K562 (cell line): Measurements from ENCODE around the gene PLCB3. TPM values are rescaled to one million over a fixed set of nuclear protein-coding genes. Genes with fewer than 3 reads are reported as not detected.

Experiments used
- BCOR ChIP-seq: fragments of 450-650 bp; IDR thresholded peaks from 2 replicates; pipeline ENCODE4 v1.6.1; 2016
- CREBBP ChIP-seq: IDR thresholded peaks from one replicate; pipeline ENCODE4 v1.6.1; 2012; ENCODE audit warnings: low read depth, mild to moderate bottlenecking, control low read depth, inconsistent platforms, low read length
- DPF2 ChIP-seq: fragments of 450-650 bp; IDR thresholded peaks from 2 replicates; pipeline ENCODE4 v1.6.1; 2016
- FOS ChIP-seq: IDR thresholded peaks from 3 replicates; pipeline ENCODE4 v1.6.1; 2011; ENCODE audit not compliant: insufficient read length; ENCODE audit errors: extremely low read depth
- GABPA ChIP-seq: fragments of 200-800 bp; sonication (Bioruptor generic); conservative IDR thresholded peaks from 2 replicates; pipeline ENCODE4 v1.6.1; 2016; ENCODE audit warnings: low read depth, missing genetic modification characterization, missing compliant biosample characterization
- HNRNPH1 ChIP-seq: fragments of 200-400 bp; formaldehyde crosslinking; optimal IDR thresholded peaks from 2 replicates; pipeline ENCODE3; 2017; ENCODE audit warnings: low read depth, mild to moderate bottlenecking, low read length, moderate library complexity
- LCOR ChIP-seq: sonication (generic); formaldehyde crosslinking; IDR thresholded peaks from 2 replicates; pipeline ENCODE4 v1.8.0; 2022; ENCODE audit warnings: mild to moderate bottlenecking, missing genetic modification reagents
- MED1 ChIP-seq: sonication (generic); formaldehyde crosslinking; IDR thresholded peaks from 2 replicates; pipeline ENCODE4 v1.8.1; 2023; ENCODE audit warnings: missing genetic modification reagents, borderline replicate concordance
- NFATC3 ChIP-seq: fragments of 450-650 bp; IDR thresholded peaks from 2 replicates; pipeline ENCODE4 v1.6.1; 2017; ENCODE audit warnings: mild to moderate bottlenecking
- NUFIP1 ChIP-seq: fragments of 450-650 bp; IDR thresholded peaks from 2 replicates; pipeline ENCODE4 v1.6.1; 2018; ENCODE audit not compliant: partially characterized antibody
- STAG1 ChIP-seq: sonication (generic); formaldehyde crosslinking; IDR thresholded peaks from 2 replicates; pipeline ENCODE4 v1.5.0; 2020; ENCODE audit warnings: missing genetic modification reagents, borderline replicate concordance
- TARDBP ChIP-seq: fragments of 450-650 bp; IDR thresholded peaks from 2 replicates; pipeline ENCODE4 v1.6.1; 2016
- YY1 ChIP-seq, 3 experiments: IDR thresholded peaks; 2 replicates each; pipeline ENCODE4 v1.6.1; 2011; ENCODE audit warnings: low read length in 2 of 3, mild to moderate bottlenecking in 2 of 3, moderate library complexity in 2 of 3, borderline replicate concordance in 1 of 3, control low read depth in 1 of 3, low read depth in 1 of 3; ENCODE audit not compliant: insufficient read depth in 3 of 3, insufficient replicate concordance in 2 of 3, control insufficient read depth in 1 of 3, insufficient read length in 1 of 3; ENCODE audit errors: extremely low read depth in 1 of 3
- ZFP36 ChIP-seq: fragments of 150-350 bp; IDR thresholded peaks from 2 replicates; pipeline ENCODE4 v1.6.1; 2018; ENCODE audit warnings: low read length, low read depth; ENCODE audit not compliant: partially characterized antibody
- ZNF165 ChIP-seq: fragments of 250-450 bp; sonication (Bioruptor Pico); IDR thresholded peaks from 2 replicates; pipeline ENCODE4 v1.4.0; 2020; ENCODE audit warnings: borderline replicate concordance
- ZNF696 ChIP-seq: fragments of 250-450 bp; sonication (Bioruptor Pico); conservative IDR thresholded peaks from 2 replicates; pipeline ENCODE4 v1.4.0; 2020; ENCODE audit warnings: mild to moderate bottlenecking, moderate library complexity
- polyA plus RNA-seq, 8 experiments: library from polyadenylated mRNA; depleted of rRNA in 4 of 8; stranded (reverse) in 5 of 8; unstranded in 3 of 8; fragments of >200 nt; fragmentation: Nextera tagmentation in 2 of 8; fragmentation: Illumina TruSeq in 1 of 8; extraction: Ambion mirVana in 2 of 8; extraction: Trizol in 1 of 8; gene quantifications; 2 replicates each; pipeline versions ENCODE4 v1.2.1 to v1.2.3, GENCODE V29; 2011 to 2014; ENCODE audit warnings: inconsistent platforms in 1 of 8, missing spikeins in 1 of 8
- total RNA-seq, 7 experiments: library from RNA; depleted of rRNA in 6 of 7; stranded (reverse); fragments of >200 nt in 6 of 7; fragmentation: Illumina TruSeq in 2 of 7; extraction: Trizol in 2 of 7; gene quantifications; 2 replicates each; pipeline versions ENCODE4 v1.2.1 to v1.2.3, GENCODE V29; 2011 to 2021; ENCODE audit warnings: low replicate concordance in 1 of 7
- TF ChIP-seq, protein P1 (sequence below), 2 experiments: fragments of 150-350 bp in 1 of 2; IDR thresholded peaks; 2 replicates each; pipeline ENCODE4 v1.6.1; 2012 to 2016; ENCODE audit warnings: low read depth in 2 of 2, low read length in 2 of 2, mild to moderate bottlenecking in 1 of 2, moderate library complexity in 1 of 2
- TF ChIP-seq, protein P2 (sequence below): sonication (generic); formaldehyde crosslinking; IDR thresholded peaks from 2 replicates; pipeline ENCODE4 v1.8.1; 2023; ENCODE audit warnings: mild to moderate bottlenecking, missing genetic modification reagents
- TF ChIP-seq, protein P3 (sequence below): conservative IDR thresholded peaks from 2 replicates; pipeline ENCODE4 v1.6.1; 2011; ENCODE audit warnings: low read depth, mild to moderate bottlenecking, low read length; ENCODE audit not compliant: control insufficient read depth

Gene PLCB3
- total and polyA plus RNA-seq, 9 of the 15 experiments (the other 6 are each of a cell fraction or from before 2014, with no cell fraction given), result 0.31 to 44.8 (median 14.6) TPM

DNA sequence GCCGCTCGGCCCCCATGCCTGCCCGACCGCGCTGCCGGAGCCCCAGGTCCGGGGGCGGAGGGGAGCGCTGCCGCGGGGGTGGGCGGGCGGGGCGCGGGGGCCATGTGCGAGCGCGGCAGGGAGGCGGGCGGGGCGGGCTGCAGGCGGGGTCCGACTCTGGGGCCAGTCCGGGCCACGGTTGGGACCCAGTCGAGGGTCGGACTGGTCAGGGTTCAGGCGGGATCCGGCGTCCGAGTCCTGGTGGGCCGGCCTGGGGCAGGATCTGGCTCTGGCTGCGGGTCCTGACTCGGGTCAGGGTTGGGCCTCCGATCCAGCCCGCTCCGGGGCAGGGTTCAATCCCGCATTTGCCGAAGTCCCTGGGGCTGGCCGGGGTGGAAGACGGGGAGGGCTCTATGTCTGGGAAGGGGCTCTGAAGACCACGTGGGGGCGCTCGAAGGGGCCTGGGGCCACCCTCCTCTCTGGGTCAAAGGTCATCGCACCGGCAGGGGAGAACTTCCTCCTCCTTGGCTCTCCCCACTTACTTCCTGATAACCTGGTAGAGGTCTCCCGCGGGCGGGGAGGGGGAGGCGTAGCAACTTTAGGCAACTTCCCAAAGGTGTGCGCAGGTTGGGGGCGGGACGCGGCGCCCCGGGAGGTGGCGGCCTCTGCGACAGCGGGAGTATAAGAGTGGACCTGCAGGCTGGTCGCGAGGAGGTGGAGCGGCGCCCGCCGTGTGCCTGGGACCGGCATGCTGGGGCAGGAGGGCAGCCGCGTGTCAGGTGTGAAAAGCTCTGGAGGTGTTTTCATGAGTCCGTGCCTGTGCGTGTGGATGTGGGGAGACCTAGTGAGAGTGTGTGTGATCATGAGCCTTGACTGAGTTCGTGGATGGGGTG lies 54.6 kb downstream of the PLCB3 start (continued):
- no peak for TF ChIP-seq YY1 (IDR thresholded peaks at IDR 0.05; ENCODE audit: borderline replicate concordance in 1 of 3, control insufficient read depth in 1 of 3, extremely low read depth in 1 of 3, insufficient read depth in 3 of 3, insufficient read length in 1 of 3, insufficient replicate concordance in 2 of 3, low read depth in 1 of 3, low read length in 2 of 3)
- no peak for TF ChIP-seq CREBBP
- TF ChIP-seq, protein P1, sequence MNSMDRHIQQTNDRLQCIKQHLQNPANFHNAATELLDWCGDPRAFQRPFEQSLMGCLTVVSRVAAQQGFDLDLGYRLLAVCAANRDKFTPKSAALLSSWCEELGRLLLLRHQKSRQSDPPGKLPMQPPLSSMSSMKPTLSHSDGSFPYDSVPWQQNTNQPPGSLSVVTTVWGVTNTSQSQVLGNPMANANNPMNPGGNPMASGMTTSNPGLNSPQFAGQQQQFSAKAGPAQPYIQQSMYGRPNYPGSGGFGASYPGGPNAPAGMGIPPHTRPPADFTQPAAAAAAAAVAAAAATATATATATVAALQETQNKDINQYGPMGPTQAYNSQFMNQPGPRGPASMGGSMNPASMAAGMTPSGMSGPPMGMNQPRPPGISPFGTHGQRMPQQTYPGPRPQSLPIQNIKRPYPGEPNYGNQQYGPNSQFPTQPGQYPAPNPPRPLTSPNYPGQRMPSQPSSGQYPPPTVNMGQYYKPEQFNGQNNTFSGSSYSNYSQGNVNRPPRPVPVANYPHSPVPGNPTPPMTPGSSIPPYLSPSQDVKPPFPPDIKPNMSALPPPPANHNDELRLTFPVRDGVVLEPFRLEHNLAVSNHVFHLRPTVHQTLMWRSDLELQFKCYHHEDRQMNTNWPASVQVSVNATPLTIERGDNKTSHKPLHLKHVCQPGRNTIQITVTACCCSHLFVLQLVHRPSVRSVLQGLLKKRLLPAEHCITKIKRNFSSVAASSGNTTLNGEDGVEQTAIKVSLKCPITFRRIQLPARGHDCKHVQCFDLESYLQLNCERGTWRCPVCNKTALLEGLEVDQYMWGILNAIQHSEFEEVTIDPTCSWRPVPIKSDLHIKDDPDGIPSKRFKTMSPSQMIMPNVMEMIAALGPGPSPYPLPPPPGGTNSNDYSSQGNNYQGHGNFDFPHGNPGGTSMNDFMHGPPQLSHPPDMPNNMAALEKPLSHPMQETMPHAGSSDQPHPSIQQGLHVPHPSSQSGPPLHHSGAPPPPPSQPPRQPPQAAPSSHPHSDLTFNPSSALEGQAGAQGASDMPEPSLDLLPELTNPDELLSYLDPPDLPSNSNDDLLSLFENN (IDR thresholded peaks at IDR 0.05; ENCODE audit: low read depth in 2 of 2, low read length in 2 of 2), result no peak
- no peak for TF ChIP-seq BCOR
- TF ChIP-seq MED1 (CRISPR knock-in tag), result no peak
- no peak for TF ChIP-seq NUFIP1
- no peak for TF ChIP-seq ZNF696 (CRISPR knock-in tag)
- TF ChIP-seq GABPA (tag), result peak; percentile 65; the same call in 1 of the 2 replicates
- no peak for TF ChIP-seq ZFP36
- TF ChIP-seq FOS, result no peak
- TF ChIP-seq, protein P2, sequence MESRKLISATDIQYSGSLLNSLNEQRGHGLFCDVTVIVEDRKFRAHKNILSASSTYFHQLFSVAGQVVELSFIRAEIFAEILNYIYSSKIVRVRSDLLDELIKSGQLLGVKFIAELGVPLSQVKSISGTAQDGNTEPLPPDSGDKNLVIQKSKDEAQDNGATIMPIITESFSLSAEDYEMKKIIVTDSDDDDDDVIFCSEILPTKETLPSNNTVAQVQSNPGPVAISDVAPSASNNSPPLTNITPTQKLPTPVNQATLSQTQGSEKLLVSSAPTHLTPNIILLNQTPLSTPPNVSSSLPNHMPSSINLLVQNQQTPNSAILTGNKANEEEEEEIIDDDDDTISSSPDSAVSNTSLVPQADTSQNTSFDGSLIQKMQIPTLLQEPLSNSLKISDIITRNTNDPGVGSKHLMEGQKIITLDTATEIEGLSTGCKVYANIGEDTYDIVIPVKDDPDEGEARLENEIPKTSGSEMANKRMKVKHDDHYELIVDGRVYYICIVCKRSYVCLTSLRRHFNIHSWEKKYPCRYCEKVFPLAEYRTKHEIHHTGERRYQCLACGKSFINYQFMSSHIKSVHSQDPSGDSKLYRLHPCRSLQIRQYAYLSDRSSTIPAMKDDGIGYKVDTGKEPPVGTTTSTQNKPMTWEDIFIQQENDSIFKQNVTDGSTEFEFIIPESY (CRISPR knock-in tag), result peak; percentile 52
- TF ChIP-seq ZNF165, result no peak
- TF ChIP-seq, protein P3, sequence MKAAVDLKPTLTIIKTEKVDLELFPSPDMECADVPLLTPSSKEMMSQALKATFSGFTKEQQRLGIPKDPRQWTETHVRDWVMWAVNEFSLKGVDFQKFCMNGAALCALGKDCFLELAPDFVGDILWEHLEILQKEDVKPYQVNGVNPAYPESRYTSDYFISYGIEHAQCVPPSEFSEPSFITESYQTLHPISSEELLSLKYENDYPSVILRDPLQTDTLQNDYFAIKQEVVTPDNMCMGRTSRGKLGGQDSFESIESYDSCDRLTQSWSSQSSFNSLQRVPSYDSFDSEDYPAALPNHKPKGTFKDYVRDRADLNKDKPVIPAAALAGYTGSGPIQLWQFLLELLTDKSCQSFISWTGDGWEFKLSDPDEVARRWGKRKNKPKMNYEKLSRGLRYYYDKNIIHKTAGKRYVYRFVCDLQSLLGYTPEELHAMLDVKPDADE, result peak; percentile 74
- TF ChIP-seq HNRNPH1, result no peak
- no peak for TF ChIP-seq TARDBP
- no peak; the same call in 1 of the 2 replicates for TF ChIP-seq STAG1 (CRISPR knock-in tag)
- TF ChIP-seq DPF2, result peak; percentile 44; the same call in 1 of the 2 replicates
- no peak; the same call in 1 of the 2 replicates for TF ChIP-seq LCOR (CRISPR knock-in tag)
- TF ChIP-seq NFATC3, result no peak
